Thyroid gland (tissue), 4 donors: ENCODE results near the gene GPR132.

Source experiments
- CTCF ChIP-seq, 6 experiments: fragments of 200-600 bp in 3 of 6; fragments of 450-650 bp in 3 of 6; sonication (generic) in 3 of 6; IDR thresholded peaks; one replicate each; pipeline ENCODE4 v1.5.1; 2016 to 2019; ENCODE audit warnings: antibody characterized with exemption in 6 of 6, mild to moderate bottlenecking in 2 of 6, inconsistent platforms in 1 of 6, moderate library complexity in 1 of 6
- POLR2A ChIP-seq, 2 donors: fragments of 450-650 bp; IDR thresholded peaks; one replicate each; pipeline ENCODE4 v1.6.1; 2017; ENCODE audit warnings: antibody characterized with exemption in 2 of 2, mild to moderate bottlenecking in 2 of 2, moderate library complexity in 1 of 2

- TF ChIP-seq CTCF (IDR thresholded peaks at IDR 0.05) (no peak), POLR2A (IDR thresholded peaks at IDR 0.05) (no peak)
Observed at GRCh38 chr14:105011312-105011990, 53.8 kb downstream of the GPR132 start.
